ENCODE data around the gene TAOK1. TPM values are rescaled to one million over a fixed set of nuclear protein-coding genes. Genes with fewer than 3 reads are reported as not detected.
A peak's percentile ranks its signal among the peaks of the same experiment; 100 is the strongest.

Gene TAOK1
- total and polyA plus RNA-seq, 10 of the 15 experiments (the other 5 are each of a cell fraction or from before 2014, with no cell fraction given), result 2.0 to 27.1 (median 11.8) TPM

- Histone ChIP-seq H3K4me3 (no peak overlapping the region), H2AFZ (ENCODE audit: control insufficient read depth, low read depth, low read length) (no peak overlapping the region)
- CTCF ChIA-PET, result interaction anchor here (1.3 to 6.7 kb wide), 3 partner anchors 7 to 32 kb away, joined by 3 to 82 read pairs (median 72); partner anchors contain the start of gene ANKRD13B
Measured at GRCh38 chr17:29584452-29585079, 194.4 kb downstream of the TAOK1 start.

GRCh38 chr17:29585080-29585751 lies 195.1 kb downstream of the TAOK1 start:
- no TSS peak for BruUV-seq (replicated peaks)
- in situ Hi-C loops (cut with MboI) (no loop called here), intact Hi-C loops (cut with micrococcal nuclease; ENCODE audit: unreplicated experiment) (no loop called here)
- CTCF ChIA-PET, result interaction anchor here (0.9 to 6.7 kb wide), 3 partner anchors 12 to 31 kb away, joined by 3 to 82 read pairs (median 3); no protein-coding TSS in a partner anchor
- H3K9me3 ChIP-seq (replicated peaks; ENCODE audit: control insufficient read depth, insufficient read depth, low read length), result no peaks in the 10 kb centered on the region
- POLR2A ChIA-PET, result no interaction called here
- SMC1A ChIA-PET (ENCODE audit: uncharacterized antibody, unreplicated experiment), result interaction anchor here (0.7 kb wide), 1 partner anchor 36 kb away, joined by 3 read pairs; no protein-coding TSS in a partner anchor
- WGBS (ENCODE audit: insufficient coverage, insufficient replicate concordance, low lambda C conversion rate, missing lambda C conversion rate), result 38% methylated on average over 8 of the region's 8 CpGs
- H4K20me1 ChIP-seq (ENCODE audit: control insufficient read depth, insufficient read depth), result no peaks in the 10 kb centered on the region
- no peaks in the 10 kb centered on the region for H3K27me3 ChIP-seq (replicated peaks in 1 of 2; ENCODE audit: control insufficient read depth in 2 of 2, insufficient read depth in 2 of 2, low read length in 1 of 2)
- RAD21 ChIA-PET (ENCODE audit: unreplicated experiment), result no interaction called here
- no peak for FAIRE-seq
- peaks cover 28% of the 10 kb centered on the region for H3K4me1 ChIP-seq (ENCODE audit: control insufficient read depth, insufficient read depth, low read length)
- peak overlapping the region; percentile 10; the same call in 1 of the 2 replicates for H3K27ac ChIP-seq (ENCODE audit: control insufficient read depth, insufficient read depth)
- H3K4me2 ChIP-seq (ENCODE audit: control insufficient read depth, insufficient read depth), result no peak overlapping the region
- ATAC-seq, result no peak
- DNase-seq (ENCODE audit: low read depth, low spot score), result no peak
- H3K9ac ChIP-seq (ENCODE audit: control insufficient read depth, insufficient read depth, low read length), result no peak overlapping the region
- no peak overlapping the region for H2AFZ ChIP-seq (ENCODE audit: control insufficient read depth, low read depth, low read length)
- H3K36me3 ChIP-seq (ENCODE audit: control insufficient read depth in 2 of 2, insufficient read depth in 2 of 2, low read length in 1 of 2), result peaks cover 3 to 4% of the 10 kb centered on the region in 2 experiments; a peak in 3 of 4 replicates
- H3K4me3 ChIP-seq, result no peak overlapping the region
- H3K79me2 ChIP-seq (ENCODE audit: control insufficient read depth, insufficient read depth, low read length), result peaks cover 33% of the 10 kb centered on the region
- no peak for TF ChIP-seq CREM (IDR thresholded peaks at IDR 0.05; ENCODE audit: low read depth)
- TF ChIP-seq RAD21 (IDR thresholded peaks at IDR 0.05; ENCODE audit: insufficient read depth, low read depth, low read length), result 0 out of 2 replicates have a peak, but pooled peaks have one; percentile 10
- TF ChIP-seq SMAD5 (IDR thresholded peaks at IDR 0.05; ENCODE audit: low read depth), result no peak
- no peak for TF ChIP-seq RELB (IDR thresholded peaks at IDR 0.05; ENCODE audit: low read depth)
- peak; percentile 47 to 56 (median 53); a peak in 4 of 6 replicates for TF ChIP-seq CTCF (IDR thresholded peaks at IDR 0.05 in 2 of 3, conservative IDR thresholded peaks at IDR 0.05 in 1 of 3; ENCODE audit: control insufficient read depth in 2 of 3, extremely low read depth in 1 of 3, insufficient read depth in 1 of 3, low read depth in 3 of 3, low read length in 3 of 3)

More at GRCh38 chr17:29584452-29585079, 194.4 kb downstream of the TAOK1 start:
- ChIA-PET RAD21 (ENCODE audit: unreplicated experiment) (no interaction called here), POLR2A (no interaction called here), SMC1A (ENCODE audit: uncharacterized antibody, unreplicated experiment) (interaction anchor here (0.7 to 1.4 kb wide), 2 partner anchors 29 to 37 kb away, joined by 3 read pairs; no protein-coding TSS in a partner anchor)
- Histone ChIP-seq H3K9me3 (replicated peaks; ENCODE audit: control insufficient read depth, insufficient read depth, low read length) (no peaks in the 10 kb centered on the region), H3K27me3 (replicated peaks in 1 of 2; ENCODE audit: control insufficient read depth in 2 of 2, insufficient read depth in 2 of 2, low read length in 1 of 2) (no peaks in the 10 kb centered on the region), H3K4me1 (ENCODE audit: control insufficient read depth, insufficient read depth, low read length) (peaks cover 24% of the 10 kb centered on the region), H3K9ac (ENCODE audit: control insufficient read depth, insufficient read depth, low read length) (peak overlapping the region; percentile 34; the same call in 1 of the 2 replicates), H3K4me2 (ENCODE audit: control insufficient read depth, insufficient read depth) (no peak overlapping the region), H4K20me1 (ENCODE audit: control insufficient read depth, insufficient read depth) (no peaks in the 10 kb centered on the region), H3K36me3 (ENCODE audit: control insufficient read depth in 2 of 2, insufficient read depth in 2 of 2, low read length in 1 of 2) (peaks cover 4 to 8% of the 10 kb centered on the region in 2 experiments; a peak in 3 of 4 replicates), H3K79me2 (ENCODE audit: control insufficient read depth, insufficient read depth, low read length) (peaks cover 31% of the 10 kb centered on the region), H3K27ac (ENCODE audit: control insufficient read depth, insufficient read depth) (peak overlapping the region; percentile 10; the same call in 1 of the 2 replicates)
- BruUV-seq (replicated peaks), result no TSS peak
- in situ Hi-C loops (cut with MboI), result no loop called here
- intact Hi-C loops (cut with micrococcal nuclease; ENCODE audit: unreplicated experiment), result loop anchor here (5.0 kb wide), 1 partner anchor 438 kb away; no protein-coding TSS in a partner anchor
- ATAC-seq, result no peak
- TF ChIP-seq ZNF384 (IDR thresholded peaks at IDR 0.05; ENCODE audit: borderline replicate concordance, low read depth, low read length) (peak; percentile 55; the same call in 1 of the 2 replicates), CREM (IDR thresholded peaks at IDR 0.05; ENCODE audit: low read depth) (no peak), MYB (IDR thresholded peaks at IDR 0.05; ENCODE audit: borderline replicate concordance, low read depth, low read length) (no peak)
- 59% methylated on average over 8 of the region's 12 CpGs for WGBS (ENCODE audit: insufficient coverage, insufficient replicate concordance, low lambda C conversion rate, missing lambda C conversion rate)
- no peak for FAIRE-seq
- DNase-seq (ENCODE audit: low read depth, low spot score), result no peak

Measured in GM12878 (cell line).